ENCODE data around the gene CAMK1D. TPM values are rescaled to one million over a fixed set of nuclear protein-coding genes. Genes with fewer than 3 reads are reported as not detected.
A peak's percentile ranks its signal among the peaks of the same experiment; 100 is the strongest.
"Not testable (repeated sequence)": the region's sequence is repeated elsewhere in the genome, so short reads cannot be mapped to it uniquely, and the experiment has no call there.

The CAMK1D gene
- total RNA-seq, 1 experiment from 2014 or later = 6.3 TPM

DNA sequence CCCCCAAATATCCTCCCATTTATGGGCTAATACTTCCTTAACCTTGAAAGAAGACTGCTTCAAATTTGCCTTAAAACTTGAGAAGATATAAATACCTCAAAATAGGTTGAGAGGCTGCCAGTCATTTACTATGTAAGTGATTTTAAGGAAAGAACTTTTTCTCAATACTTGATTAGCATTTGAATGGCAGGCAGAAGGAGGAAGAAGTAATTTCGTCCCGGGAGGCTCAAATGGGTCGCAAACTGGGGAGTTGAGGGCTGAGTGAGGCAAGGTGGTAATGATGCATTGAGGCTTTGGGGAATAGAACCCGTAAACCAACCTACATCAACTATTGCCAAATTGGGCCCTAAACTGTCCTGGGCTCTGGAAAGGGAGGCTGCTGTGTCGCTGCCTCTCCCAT, 11.1 kb downstream of the CAMK1D start:
- H2BK15ac ChIP-seq (ENCODE audit: low read depth, low read length) = no peak overlapping the region
- peaks cover 2% of the 10 kb centered on the region for H3K27me3 Mint-ChIP-seq (ENCODE audit: low read depth)
- no peaks in the 10 kb centered on the region for H3K23me2 ChIP-seq (ENCODE audit: insufficient read length, low read depth, low read length, poor library complexity, severe bottlenecking)
- no peaks in the 10 kb centered on the region for H3K27me3 ChIP-seq (ENCODE audit: insufficient read depth, low read length)
- no peaks in the 10 kb centered on the region for H3K9me3 ChIP-seq (ENCODE audit: control insufficient read depth, low read depth, low read length)
- WGBS (ENCODE audit: extremely low coverage, insufficient read length, low lambda C conversion rate) = no CpG with 5 or more reads among the region's 5 CpGs
- H2AFZ ChIP-seq (ENCODE audit: low read length) = no peak overlapping the region
- no peak overlapping the region for H3K4me3 Mint-ChIP-seq
- H3K9me3 Mint-ChIP-seq = 0 out of 5 replicates have a peak, but pooled peaks cover 0 to 3% of the 10 kb centered on the region in 2 experiments
- H3K36me3 Mint-ChIP-seq (ENCODE audit: insufficient read depth in 1 of 3, low read depth in 3 of 3) = no peaks in the 10 kb centered on the region; a peak in 1 of 7 replicates
- H2BK12ac ChIP-seq (ENCODE audit: insufficient read length, low read depth, low read length) = no peak overlapping the region
- no peak overlapping the region for H3K18ac ChIP-seq (ENCODE audit: insufficient read length, low read depth, low read length)
- H4K20me1 ChIP-seq (ENCODE audit: control insufficient read depth, insufficient read depth, insufficient read length) = no peaks in the 10 kb centered on the region
- peaks cover 32 to 49% of the 10 kb centered on the region in 2 experiments for H3K4me1 Mint-ChIP-seq
- no peak overlapping the region for H4K5ac ChIP-seq (ENCODE audit: insufficient read length, low read depth, low read length)
- no peak overlapping the region for H2BK120ac ChIP-seq (ENCODE audit: low read depth, low read length, poor library complexity, severe bottlenecking)
- H4K8ac ChIP-seq (replicated peaks; ENCODE audit: insufficient read length, low read depth, low read length) = no peak overlapping the region
- TF ChIP-seq CTCF (conservative IDR thresholded peaks at IDR 0.05) = no peak
- H3K56ac ChIP-seq (ENCODE audit: insufficient read length, low read depth, low read length) = no peak overlapping the region
- DNase-seq = no peak
- H3K4me1 ChIP-seq (ENCODE audit: insufficient read depth, low read length) = peaks cover 8% of the 10 kb centered on the region
- no peak overlapping the region for H2BK20ac ChIP-seq (ENCODE audit: low read depth, low read length, poor library complexity, severe bottlenecking)
- H4K91ac ChIP-seq (ENCODE audit: insufficient read length, low read depth, low read length) = no peak overlapping the region
- peak overlapping the region; percentile 7 for H3K4me2 ChIP-seq (ENCODE audit: insufficient read depth, insufficient read length, low read length)
- no peaks in the 10 kb centered on the region for H3K79me1 ChIP-seq (ENCODE audit: insufficient read depth, low read depth, low read length, poor library complexity, severe bottlenecking)
- H3K27ac ChIP-seq (ENCODE audit: insufficient read length, low read depth, low read length) = no peak overlapping the region
- no peak overlapping the region for H2BK5ac ChIP-seq (ENCODE audit: insufficient read length, low read length)
- H3K9ac ChIP-seq (ENCODE audit: extremely low read depth, insufficient read length, low read length) = no peak overlapping the region
- H3K27ac Mint-ChIP-seq = peak overlapping the region in 1 of 3 experiments; percentile 11; a peak in 2 of 7 replicates
- no peaks in the 10 kb centered on the region for H3K79me2 ChIP-seq (ENCODE audit: insufficient read depth, low read length)
- no peak overlapping the region for H3T11ph ChIP-seq (ENCODE audit: low read length)
- H3K14ac ChIP-seq (ENCODE audit: insufficient read depth, low read length) = no peak overlapping the region
- no peak overlapping the region for H3K4ac ChIP-seq (ENCODE audit: low read depth, low read length)
- no peak overlapping the region for H2AK5ac ChIP-seq (ENCODE audit: insufficient read length, low read length)
- no peak overlapping the region for H3K23ac ChIP-seq (ENCODE audit: insufficient read length, low read depth, low read length)

- not testable (repeated sequence) for H3K18ac ChIP-seq (ENCODE audit: insufficient read length, low read depth, low read length)
These were observed 11.8 kb downstream of the CAMK1D start for GRCh38 chr10:12361115-12361514.

More at GRCh38 chr10:12361115-12361514, 11.8 kb downstream of the CAMK1D start:
- H3K4me1 ChIP-seq (ENCODE audit: insufficient read depth, low read length); H2AFZ ChIP-seq (ENCODE audit: low read length); H3K27me3 ChIP-seq (ENCODE audit: insufficient read depth, low read length); H3K9me3 ChIP-seq (ENCODE audit: control insufficient read depth, low read depth, low read length); H3K9me3 Mint-ChIP-seq; H2AK5ac ChIP-seq (ENCODE audit: insufficient read length, low read length); H3K27me3 Mint-ChIP-seq (ENCODE audit: low read depth); H3K4ac ChIP-seq (ENCODE audit: low read depth, low read length); H4K91ac ChIP-seq (ENCODE audit: insufficient read length, low read depth, low read length); H3K27ac ChIP-seq (ENCODE audit: insufficient read length, low read depth, low read length); H3K27ac Mint-ChIP-seq; H3K36me3 Mint-ChIP-seq (ENCODE audit: insufficient read depth in 1 of 3, low read depth in 3 of 3); H3K4me2 ChIP-seq (ENCODE audit: insufficient read depth, insufficient read length, low read length); H2BK15ac ChIP-seq (ENCODE audit: low read depth, low read length); H2BK12ac ChIP-seq (ENCODE audit: insufficient read length, low read depth, low read length); H3K14ac ChIP-seq (ENCODE audit: insufficient read depth, low read length); H4K20me1 ChIP-seq (ENCODE audit: control insufficient read depth, insufficient read depth, insufficient read length); H4K8ac ChIP-seq (replicated peaks; ENCODE audit: insufficient read length, low read depth, low read length); H3K23me2 ChIP-seq (ENCODE audit: insufficient read length, low read depth, low read length, poor library complexity, severe bottlenecking); H2BK20ac ChIP-seq (ENCODE audit: low read depth, low read length, poor library complexity, severe bottlenecking); H4K5ac ChIP-seq (ENCODE audit: insufficient read length, low read depth, low read length); H2BK120ac ChIP-seq (ENCODE audit: low read depth, low read length, poor library complexity, severe bottlenecking); H3K9ac ChIP-seq (ENCODE audit: extremely low read depth, insufficient read length, low read length); H3K56ac ChIP-seq (ENCODE audit: insufficient read length, low read depth, low read length); H3K79me2 ChIP-seq (ENCODE audit: insufficient read depth, low read length); H2BK5ac ChIP-seq (ENCODE audit: insufficient read length, low read length); DNase-seq; H3K79me1 ChIP-seq (ENCODE audit: insufficient read depth, low read depth, low read length, poor library complexity, severe bottlenecking); H3K23ac ChIP-seq (ENCODE audit: insufficient read length, low read depth, low read length); H3T11ph ChIP-seq (ENCODE audit: low read length): not testable (repeated sequence)
- WGBS (ENCODE audit: extremely low coverage, insufficient read length, low lambda C conversion rate) = no CpG with 5 or more reads among the region's 5 CpGs
- peak overlapping the region in 1 of 2 experiments; percentile 15; a peak in 1 of 5 replicates for H3K4me3 Mint-ChIP-seq
- peaks cover 30 to 45% of the 10 kb centered on the region in 2 experiments for H3K4me1 Mint-ChIP-seq

Measured in H9 (cell line).